ENCODE data around the gene ATP5MG.

DNA sequence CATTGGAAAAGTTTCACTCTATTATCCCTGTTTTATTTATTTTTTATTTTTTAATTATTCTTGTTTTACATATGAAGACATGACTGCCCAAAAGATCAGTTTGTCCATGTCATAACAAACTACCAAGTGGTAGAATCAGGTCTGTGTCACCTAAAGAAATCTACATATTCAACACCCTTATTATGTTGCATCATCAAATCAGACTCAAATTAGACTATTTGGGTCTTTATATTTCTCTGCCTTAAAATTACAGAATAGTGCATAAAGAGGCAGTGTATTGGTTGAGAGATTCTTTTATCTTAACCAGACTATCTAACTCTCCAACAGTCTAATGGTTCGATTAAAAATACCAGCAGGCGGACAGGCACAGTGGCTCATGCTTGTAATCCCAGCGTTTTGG, 18.5 kb upstream of the ATP5MG start:
- TF ChIP-seq, protein P1, sequence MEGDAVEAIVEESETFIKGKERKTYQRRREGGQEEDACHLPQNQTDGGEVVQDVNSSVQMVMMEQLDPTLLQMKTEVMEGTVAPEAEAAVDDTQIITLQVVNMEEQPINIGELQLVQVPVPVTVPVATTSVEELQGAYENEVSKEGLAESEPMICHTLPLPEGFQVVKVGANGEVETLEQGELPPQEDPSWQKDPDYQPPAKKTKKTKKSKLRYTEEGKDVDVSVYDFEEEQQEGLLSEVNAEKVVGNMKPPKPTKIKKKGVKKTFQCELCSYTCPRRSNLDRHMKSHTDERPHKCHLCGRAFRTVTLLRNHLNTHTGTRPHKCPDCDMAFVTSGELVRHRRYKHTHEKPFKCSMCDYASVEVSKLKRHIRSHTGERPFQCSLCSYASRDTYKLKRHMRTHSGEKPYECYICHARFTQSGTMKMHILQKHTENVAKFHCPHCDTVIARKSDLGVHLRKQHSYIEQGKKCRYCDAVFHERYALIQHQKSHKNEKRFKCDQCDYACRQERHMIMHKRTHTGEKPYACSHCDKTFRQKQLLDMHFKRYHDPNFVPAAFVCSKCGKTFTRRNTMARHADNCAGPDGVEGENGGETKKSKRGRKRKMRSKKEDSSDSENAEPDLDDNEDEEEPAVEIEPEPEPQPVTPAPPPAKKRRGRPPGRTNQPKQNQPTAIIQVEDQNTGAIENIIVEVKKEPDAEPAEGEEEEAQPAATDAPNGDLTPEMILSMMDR (IDR thresholded peaks at IDR 0.05 in 2 of 3, conservative IDR thresholded peaks at IDR 0.05 in 1 of 3; ENCODE audit: borderline replicate concordance in 1 of 3, insufficient read depth in 1 of 3, low read depth in 2 of 3, low read length in 2 of 3): no peak
- TF ChIP-seq POLR2AphosphoS5 (IDR thresholded peaks at IDR 0.05; ENCODE audit: low read depth, low read length) (no peak), EZH2phosphoT487 (IDR thresholded peaks at IDR 0.05; ENCODE audit: borderline replicate concordance) (no peak), FOSL1 (IDR thresholded peaks at IDR 0.05; ENCODE audit: low read depth) (no peak), EZH2 (IDR thresholded peaks at IDR 0.05) (no peak), POLR2A (IDR thresholded peaks at IDR 0.05; ENCODE audit: borderline replicate concordance, extremely low read depth, insufficient read depth, insufficient read length) (no peak), SP1 (IDR thresholded peaks at IDR 0.05; ENCODE audit: low read depth) (no peak), RAD21 (IDR thresholded peaks at IDR 0.05; ENCODE audit: low read depth) (no peak), JUND (IDR thresholded peaks at IDR 0.05) (no peak), YY1 (IDR thresholded peaks at IDR 0.05; ENCODE audit: extremely low read depth, insufficient replicate concordance, low read depth, low read length) (no peak)
- TF ChIP-seq, protein P2, sequence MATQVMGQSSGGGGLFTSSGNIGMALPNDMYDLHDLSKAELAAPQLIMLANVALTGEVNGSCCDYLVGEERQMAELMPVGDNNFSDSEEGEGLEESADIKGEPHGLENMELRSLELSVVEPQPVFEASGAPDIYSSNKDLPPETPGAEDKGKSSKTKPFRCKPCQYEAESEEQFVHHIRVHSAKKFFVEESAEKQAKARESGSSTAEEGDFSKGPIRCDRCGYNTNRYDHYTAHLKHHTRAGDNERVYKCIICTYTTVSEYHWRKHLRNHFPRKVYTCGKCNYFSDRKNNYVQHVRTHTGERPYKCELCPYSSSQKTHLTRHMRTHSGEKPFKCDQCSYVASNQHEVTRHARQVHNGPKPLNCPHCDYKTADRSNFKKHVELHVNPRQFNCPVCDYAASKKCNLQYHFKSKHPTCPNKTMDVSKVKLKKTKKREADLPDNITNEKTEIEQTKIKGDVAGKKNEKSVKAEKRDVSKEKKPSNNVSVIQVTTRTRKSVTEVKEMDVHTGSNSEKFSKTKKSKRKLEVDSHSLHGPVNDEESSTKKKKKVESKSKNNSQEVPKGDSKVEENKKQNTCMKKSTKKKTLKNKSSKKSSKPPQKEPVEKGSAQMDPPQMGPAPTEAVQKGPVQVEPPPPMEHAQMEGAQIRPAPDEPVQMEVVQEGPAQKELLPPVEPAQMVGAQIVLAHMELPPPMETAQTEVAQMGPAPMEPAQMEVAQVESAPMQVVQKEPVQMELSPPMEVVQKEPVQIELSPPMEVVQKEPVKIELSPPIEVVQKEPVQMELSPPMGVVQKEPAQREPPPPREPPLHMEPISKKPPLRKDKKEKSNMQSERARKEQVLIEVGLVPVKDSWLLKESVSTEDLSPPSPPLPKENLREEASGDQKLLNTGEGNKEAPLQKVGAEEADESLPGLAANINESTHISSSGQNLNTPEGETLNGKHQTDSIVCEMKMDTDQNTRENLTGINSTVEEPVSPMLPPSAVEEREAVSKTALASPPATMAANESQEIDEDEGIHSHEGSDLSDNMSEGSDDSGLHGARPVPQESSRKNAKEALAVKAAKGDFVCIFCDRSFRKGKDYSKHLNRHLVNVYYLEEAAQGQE (IDR thresholded peaks at IDR 0.05; ENCODE audit: low read depth): no peak
- TF ChIP-seq, protein P3, sequence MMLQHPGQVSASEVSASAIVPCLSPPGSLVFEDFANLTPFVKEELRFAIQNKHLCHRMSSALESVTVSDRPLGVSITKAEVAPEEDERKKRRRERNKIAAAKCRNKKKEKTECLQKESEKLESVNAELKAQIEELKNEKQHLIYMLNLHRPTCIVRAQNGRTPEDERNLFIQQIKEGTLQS (IDR thresholded peaks at IDR 0.05): no peak
- TF ChIP-seq, protein P4, sequence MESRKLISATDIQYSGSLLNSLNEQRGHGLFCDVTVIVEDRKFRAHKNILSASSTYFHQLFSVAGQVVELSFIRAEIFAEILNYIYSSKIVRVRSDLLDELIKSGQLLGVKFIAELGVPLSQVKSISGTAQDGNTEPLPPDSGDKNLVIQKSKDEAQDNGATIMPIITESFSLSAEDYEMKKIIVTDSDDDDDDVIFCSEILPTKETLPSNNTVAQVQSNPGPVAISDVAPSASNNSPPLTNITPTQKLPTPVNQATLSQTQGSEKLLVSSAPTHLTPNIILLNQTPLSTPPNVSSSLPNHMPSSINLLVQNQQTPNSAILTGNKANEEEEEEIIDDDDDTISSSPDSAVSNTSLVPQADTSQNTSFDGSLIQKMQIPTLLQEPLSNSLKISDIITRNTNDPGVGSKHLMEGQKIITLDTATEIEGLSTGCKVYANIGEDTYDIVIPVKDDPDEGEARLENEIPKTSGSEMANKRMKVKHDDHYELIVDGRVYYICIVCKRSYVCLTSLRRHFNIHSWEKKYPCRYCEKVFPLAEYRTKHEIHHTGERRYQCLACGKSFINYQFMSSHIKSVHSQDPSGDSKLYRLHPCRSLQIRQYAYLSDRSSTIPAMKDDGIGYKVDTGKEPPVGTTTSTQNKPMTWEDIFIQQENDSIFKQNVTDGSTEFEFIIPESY (IDR thresholded peaks at IDR 0.05; ENCODE audit: extremely low read depth, insufficient replicate concordance, low read length): no peak
- TF ChIP-seq, protein P5, sequence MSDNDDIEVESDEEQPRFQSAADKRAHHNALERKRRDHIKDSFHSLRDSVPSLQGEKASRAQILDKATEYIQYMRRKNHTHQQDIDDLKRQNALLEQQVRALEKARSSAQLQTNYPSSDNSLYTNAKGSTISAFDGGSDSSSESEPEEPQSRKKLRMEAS (IDR thresholded peaks at IDR 0.05): no peak
